ENCODE data around the gene SYT15.

The SYT15 gene

GRCh38 chr10:46550795-46551700 lies 27.9 kb upstream of the SYT15 start:
- Mint-ChIP-seq H3K27ac (no peak overlapping the region), H3K4me3 (no peak overlapping the region), H3K36me3 (ENCODE audit: low read depth) (no peaks in the 10 kb centered on the region), H3K4me1 (peaks cover under 1% of the 10 kb centered on the region), H3K9me3 (no peaks in the 10 kb centered on the region), H3K27me3 (peaks cover 5% of the 10 kb centered on the region)
- no peak for DNase-seq
- ATAC-seq, result no peak

- DNase-seq (no peak), ATAC-seq (no peak)
- no peaks in the 10 kb centered on the region for H3K36me3 Mint-ChIP-seq (ENCODE audit: low read depth)
- no peaks in the 10 kb centered on the region for H3K9me3 Mint-ChIP-seq
- H3K27me3 Mint-ChIP-seq, result peaks cover 6% of the 10 kb centered on the region
- H3K4me3 Mint-ChIP-seq, result no peak overlapping the region
- H3K4me1 Mint-ChIP-seq, result peaks cover 2% of the 10 kb centered on the region
- H3K27ac Mint-ChIP-seq, result no peak overlapping the region
These were observed 27.0 kb upstream of the SYT15 start for GRCh38 chr10:46551701-46552525.

GRCh38 chr10:46552526-46553237 lies 26.2 kb upstream of the SYT15 start:
- Mint-ChIP-seq H3K4me1 (peaks cover 3% of the 10 kb centered on the region), H3K4me3 (no peak overlapping the region), H3K9me3 (no peaks in the 10 kb centered on the region), H3K27ac (no peak overlapping the region), H3K27me3 (peaks cover 6% of the 10 kb centered on the region), H3K36me3 (ENCODE audit: low read depth) (no peaks in the 10 kb centered on the region)
- ATAC-seq, result no peak
- no peak for DNase-seq

GRCh38 chr10:46553238-46554049 lies 25.5 kb upstream of the SYT15 start:
- Mint-ChIP-seq H3K27me3 (peaks cover 6% of the 10 kb centered on the region), H3K9me3 (no peaks in the 10 kb centered on the region), H3K27ac (no peak overlapping the region), H3K4me1 (peaks cover 3% of the 10 kb centered on the region), H3K36me3 (ENCODE audit: low read depth) (no peaks in the 10 kb centered on the region), H3K4me3 (no peak overlapping the region)
- DNase-seq (no peak), ATAC-seq (no peak)

GRCh38 chr10:46554166-46554781 lies 24.7 kb upstream of the SYT15 start:
- no peak overlapping the region for H3K27ac Mint-ChIP-seq
- DNase-seq (no peak), ATAC-seq (no peak)
- peaks cover 3% of the 10 kb centered on the region for H3K4me1 Mint-ChIP-seq
- H3K36me3 Mint-ChIP-seq (ENCODE audit: low read depth), result no peaks in the 10 kb centered on the region
- no peaks in the 10 kb centered on the region for H3K9me3 Mint-ChIP-seq
- H3K27me3 Mint-ChIP-seq, result peaks cover 6% of the 10 kb centered on the region
- no peak overlapping the region for H3K4me3 Mint-ChIP-seq

- H3K9me3 Mint-ChIP-seq, result no peaks in the 10 kb centered on the region
- H3K4me1 Mint-ChIP-seq, result peaks cover 3% of the 10 kb centered on the region
- DNase-seq (no peak), ATAC-seq (no peak)
- H3K4me3 Mint-ChIP-seq, result no peak overlapping the region
- H3K27ac Mint-ChIP-seq, result no peak overlapping the region
- peaks cover 6% of the 10 kb centered on the region for H3K27me3 Mint-ChIP-seq
- H3K36me3 Mint-ChIP-seq (ENCODE audit: low read depth), result no peaks in the 10 kb centered on the region
These were observed 23.6 kb upstream of the SYT15 start for GRCh38 chr10:46555366-46555712.

GRCh38 chr10:46555713-46556514 lies 23.0 kb upstream of the SYT15 start:
- Mint-ChIP-seq H3K36me3 (ENCODE audit: low read depth) (no peaks in the 10 kb centered on the region), H3K4me3 (no peak overlapping the region), H3K27ac (no peak overlapping the region), H3K27me3 (peaks cover 6% of the 10 kb centered on the region), H3K4me1 (peaks cover 3% of the 10 kb centered on the region), H3K9me3 (no peaks in the 10 kb centered on the region)
- DNase-seq (peak; percentile 3), ATAC-seq (no peak)

GRCh38 chr10:46556515-46557318 lies 22.2 kb upstream of the SYT15 start, which contains the start of gene GPRIN2:
GPRIN2 (minus strand) TSS chr10:46556658; CDS start chr10:46550736, 5,922 bp downstream.
- Mint-ChIP-seq H3K4me3 (peak within 1 kb of the TSS; percentile 53), H3K36me3 (ENCODE audit: low read depth) (no peaks in the 10 kb centered on the region), H3K9me3 (no peaks in the 10 kb centered on the region), H3K27ac (no peak within 1 kb of the TSS), H3K27me3 (peaks cover 6% of the 10 kb centered on the region), H3K4me1 (peaks cover 3% of the 10 kb centered on the region)
- ATAC-seq (no peak), DNase-seq (peak; percentile 8)

GRCh38 chr10:46557319-46558121 lies 21.4 kb upstream of the SYT15 start:
- DNase-seq (peak; percentile 2), ATAC-seq (no peak)
- no peak overlapping the region for H3K27ac Mint-ChIP-seq
- H3K4me3 Mint-ChIP-seq, result peak overlapping the region; percentile 53
- H3K27me3 Mint-ChIP-seq, result peaks cover 6% of the 10 kb centered on the region
- no peaks in the 10 kb centered on the region for H3K36me3 Mint-ChIP-seq (ENCODE audit: low read depth)
- H3K9me3 Mint-ChIP-seq, result no peaks in the 10 kb centered on the region
- peaks cover 3% of the 10 kb centered on the region for H3K4me1 Mint-ChIP-seq

GRCh38 chr10:46558122-46558391 lies 20.9 kb upstream of the SYT15 start:
- Mint-ChIP-seq H3K27ac (no peak overlapping the region), H3K4me1 (peaks cover 3% of the 10 kb centered on the region), H3K4me3 (no peak overlapping the region), H3K36me3 (ENCODE audit: low read depth) (no peaks in the 10 kb centered on the region), H3K9me3 (no peaks in the 10 kb centered on the region), H3K27me3 (peaks cover 6% of the 10 kb centered on the region)
- ATAC-seq (no peak), DNase-seq (no peak)

- ATAC-seq (no peak), DNase-seq (no peak)
- peaks cover 6% of the 10 kb centered on the region for H3K27me3 Mint-ChIP-seq
- H3K27ac Mint-ChIP-seq, result no peak overlapping the region
- peaks cover 3% of the 10 kb centered on the region for H3K4me1 Mint-ChIP-seq
- no peaks in the 10 kb centered on the region for H3K9me3 Mint-ChIP-seq
- H3K4me3 Mint-ChIP-seq, result no peak overlapping the region
- H3K36me3 Mint-ChIP-seq (ENCODE audit: low read depth), result no peaks in the 10 kb centered on the region
These were observed 20.3 kb upstream of the SYT15 start for GRCh38 chr10:46558392-46559185.

Data from activated naive CD8-positive, alpha-beta T cell treated with anti-CD3 and anti-CD28 coated beads, Interleukin-2, amount 50 U/mL, for 24 hours (primary cell).